ENCODE measurements around the gene TMOD3. TPM values are rescaled to one million over a fixed set of nuclear protein-coding genes. Genes with fewer than 3 reads are reported as not detected.

TMOD3 gene
- total RNA-seq, 1 donor from 2014 or later: 59.2 TPM

- peaks cover 10% of the 10 kb centered on the region for H3K4me1 Mint-ChIP-seq (ENCODE audit: low read depth)
- no peak overlapping the region for H3K27ac Mint-ChIP-seq
These were observed 26.9 kb upstream of the TMOD3 start for GRCh38 chr15:51802593-51802992.

DNA sequence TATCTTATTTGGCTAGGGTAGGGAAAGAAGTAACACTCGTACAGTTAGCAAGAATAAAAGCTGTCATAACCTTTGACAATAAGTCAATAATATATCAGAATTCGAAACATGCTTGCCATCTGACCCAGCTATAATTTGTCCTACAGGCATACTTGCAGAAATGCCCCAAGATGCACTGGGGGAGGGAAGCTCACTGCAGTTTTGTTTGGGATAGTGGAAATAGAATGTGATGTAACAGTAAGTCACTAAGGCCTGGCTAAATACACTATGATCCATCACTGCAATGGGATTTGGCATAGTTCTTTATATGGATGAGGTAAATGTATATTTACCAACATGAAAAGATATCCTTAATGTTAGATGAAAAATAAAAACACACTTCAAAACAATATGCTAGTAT is 25.5 kb upstream of the TMOD3 start:
- no peaks in the 10 kb centered on the region for H3K9me3 Mint-ChIP-seq
- peaks cover 4% of the 10 kb centered on the region for H3K36me3 Mint-ChIP-seq (ENCODE audit: low read depth)
- no peaks in the 10 kb centered on the region for H3K27me3 Mint-ChIP-seq (ENCODE audit: insufficient read depth)
- H3K27ac Mint-ChIP-seq: no peak overlapping the region
- H3K4me1 Mint-ChIP-seq (ENCODE audit: low read depth): no peaks in the 10 kb centered on the region
- intact Hi-C loops (cut with micrococcal nuclease): no loop called here
- DNase-seq (ENCODE audit: low spot score): no peak
- H3K4me3 Mint-ChIP-seq: no peak overlapping the region

More at GRCh38 chr15:51802593-51802992, 26.9 kb upstream of the TMOD3 start:
- DNase-seq (ENCODE audit: low spot score): no peak
- peaks cover 4% of the 10 kb centered on the region for H3K36me3 Mint-ChIP-seq (ENCODE audit: low read depth)
- no peaks in the 10 kb centered on the region for H3K27me3 Mint-ChIP-seq (ENCODE audit: insufficient read depth)
- intact Hi-C loops (cut with micrococcal nuclease): no loop called here
- H3K9me3 Mint-ChIP-seq: no peaks in the 10 kb centered on the region
- no peak overlapping the region for H3K4me3 Mint-ChIP-seq

DNA sequence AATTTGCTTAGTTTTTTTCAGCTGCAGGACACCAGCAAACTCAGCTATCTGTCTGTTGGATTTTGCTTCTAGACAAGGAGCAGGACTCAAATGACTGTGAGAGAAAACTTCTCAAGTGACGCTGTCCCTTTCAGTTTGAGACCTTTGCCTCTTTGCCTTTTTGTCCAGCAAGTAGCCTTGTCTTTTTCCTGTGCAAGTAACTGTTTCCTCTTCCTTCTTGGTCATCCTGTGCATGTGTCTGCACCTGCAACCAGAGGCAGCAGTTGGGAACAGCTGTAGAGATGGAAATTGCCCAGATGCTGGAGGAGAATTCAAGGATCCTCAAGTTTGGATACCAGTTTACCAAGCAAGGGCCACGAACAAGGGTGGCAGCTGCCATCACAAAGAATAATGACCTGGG is 23.3 kb upstream of the TMOD3 start:
- intact Hi-C loops (cut with micrococcal nuclease): no loop called here
- H3K9me3 Mint-ChIP-seq: no peaks in the 10 kb centered on the region
- no peak overlapping the region for H3K4me3 Mint-ChIP-seq
- peaks cover 2% of the 10 kb centered on the region for H3K36me3 Mint-ChIP-seq (ENCODE audit: low read depth)
- no peak overlapping the region for H3K27ac Mint-ChIP-seq
- no peak for DNase-seq (ENCODE audit: low spot score)
- H3K4me1 Mint-ChIP-seq (ENCODE audit: low read depth): no peaks in the 10 kb centered on the region
- no peaks in the 10 kb centered on the region for H3K27me3 Mint-ChIP-seq (ENCODE audit: insufficient read depth)

GRCh38 chr15:51809457-51809856 is 20.0 kb upstream of the TMOD3 start:
- no peak overlapping the region for H3K4me3 Mint-ChIP-seq
- no peaks in the 10 kb centered on the region for H3K27me3 Mint-ChIP-seq (ENCODE audit: insufficient read depth)
- no peaks in the 10 kb centered on the region for H3K4me1 Mint-ChIP-seq (ENCODE audit: low read depth)
- DNase-seq (ENCODE audit: low spot score): no peak
- peaks cover 1% of the 10 kb centered on the region for H3K36me3 Mint-ChIP-seq (ENCODE audit: low read depth)
- H3K9me3 Mint-ChIP-seq: no peaks in the 10 kb centered on the region
- no peak overlapping the region for H3K27ac Mint-ChIP-seq
- intact Hi-C loops (cut with micrococcal nuclease): no loop called here

GRCh38 chr15:51812598-51812997 is 16.9 kb upstream of the TMOD3 start:
- H3K27ac Mint-ChIP-seq: no peak overlapping the region
- no peaks in the 10 kb centered on the region for H3K4me1 Mint-ChIP-seq (ENCODE audit: low read depth)
- no peak overlapping the region for H3K4me3 Mint-ChIP-seq
- DNase-seq (ENCODE audit: low spot score): no peak
- H3K36me3 Mint-ChIP-seq (ENCODE audit: low read depth): no peaks in the 10 kb centered on the region
- H3K27me3 Mint-ChIP-seq (ENCODE audit: insufficient read depth): no peaks in the 10 kb centered on the region
- intact Hi-C loops (cut with micrococcal nuclease): no loop called here
- no peaks in the 10 kb centered on the region for H3K9me3 Mint-ChIP-seq

GRCh38 chr15:51814606-51815005 is 14.8 kb upstream of the TMOD3 start:
- peaks cover 12% of the 10 kb centered on the region for H3K9me3 Mint-ChIP-seq
- H3K4me3 Mint-ChIP-seq: no peak overlapping the region
- DNase-seq (ENCODE audit: low spot score): no peak
- no peaks in the 10 kb centered on the region for H3K36me3 Mint-ChIP-seq (ENCODE audit: low read depth)
- no peaks in the 10 kb centered on the region for H3K27me3 Mint-ChIP-seq (ENCODE audit: insufficient read depth)
- intact Hi-C loops (cut with micrococcal nuclease): no loop called here
- no peaks in the 10 kb centered on the region for H3K4me1 Mint-ChIP-seq (ENCODE audit: low read depth)
- H3K27ac Mint-ChIP-seq: no peak overlapping the region

GRCh38 chr15:51816611-51817010 is 12.8 kb upstream of the TMOD3 start:
- intact Hi-C loops (cut with micrococcal nuclease): no loop called here

GRCh38 chr15:51818150-51818549 is 11.3 kb upstream of the TMOD3 start:
- DNase-seq (ENCODE audit: low spot score): no peak
- Mint-ChIP-seq H3K27me3 (ENCODE audit: insufficient read depth) (no peaks in the 10 kb centered on the region), H3K4me3 (no peak overlapping the region), H3K4me1 (ENCODE audit: low read depth) (no peaks in the 10 kb centered on the region), H3K9me3 (peaks cover 33% of the 10 kb centered on the region), H3K27ac (no peak overlapping the region), H3K36me3 (ENCODE audit: low read depth) (peaks cover 2% of the 10 kb centered on the region)
- intact Hi-C loops (cut with micrococcal nuclease): no loop called here

More at GRCh38 chr15:51816611-51817010, 12.8 kb upstream of the TMOD3 start:
- H3K27me3 Mint-ChIP-seq (ENCODE audit: insufficient read depth): no peaks in the 10 kb centered on the region
- H3K4me1 Mint-ChIP-seq (ENCODE audit: low read depth): no peaks in the 10 kb centered on the region
- peaks cover 32% of the 10 kb centered on the region for H3K9me3 Mint-ChIP-seq
- H3K36me3 Mint-ChIP-seq (ENCODE audit: low read depth): peaks cover 2% of the 10 kb centered on the region
- H3K27ac Mint-ChIP-seq: no peak overlapping the region
- DNase-seq (ENCODE audit: low spot score): no peak
- H3K4me3 Mint-ChIP-seq: no peak overlapping the region

- no peak overlapping the region for H3K4me3 Mint-ChIP-seq
- peaks cover 11% of the 10 kb centered on the region for H3K4me1 Mint-ChIP-seq (ENCODE audit: low read depth)
- no peak overlapping the region for H3K27ac Mint-ChIP-seq
- peaks cover 2% of the 10 kb centered on the region for H3K27me3 Mint-ChIP-seq (ENCODE audit: insufficient read depth)
- no peak for DNase-seq (ENCODE audit: low spot score)
- peaks cover 11% of the 10 kb centered on the region for H3K9me3 Mint-ChIP-seq
- intact Hi-C loops (cut with micrococcal nuclease): loop anchor here (5.0 kb wide), 1 partner anchor 73 kb away; the partner anchor contains the start of gene TMOD2
- peaks cover 3% of the 10 kb centered on the region for H3K36me3 Mint-ChIP-seq (ENCODE audit: low read depth)
These were observed 3.8 kb upstream of the TMOD3 start for GRCh38 chr15:51825698-51826097.

DNA sequence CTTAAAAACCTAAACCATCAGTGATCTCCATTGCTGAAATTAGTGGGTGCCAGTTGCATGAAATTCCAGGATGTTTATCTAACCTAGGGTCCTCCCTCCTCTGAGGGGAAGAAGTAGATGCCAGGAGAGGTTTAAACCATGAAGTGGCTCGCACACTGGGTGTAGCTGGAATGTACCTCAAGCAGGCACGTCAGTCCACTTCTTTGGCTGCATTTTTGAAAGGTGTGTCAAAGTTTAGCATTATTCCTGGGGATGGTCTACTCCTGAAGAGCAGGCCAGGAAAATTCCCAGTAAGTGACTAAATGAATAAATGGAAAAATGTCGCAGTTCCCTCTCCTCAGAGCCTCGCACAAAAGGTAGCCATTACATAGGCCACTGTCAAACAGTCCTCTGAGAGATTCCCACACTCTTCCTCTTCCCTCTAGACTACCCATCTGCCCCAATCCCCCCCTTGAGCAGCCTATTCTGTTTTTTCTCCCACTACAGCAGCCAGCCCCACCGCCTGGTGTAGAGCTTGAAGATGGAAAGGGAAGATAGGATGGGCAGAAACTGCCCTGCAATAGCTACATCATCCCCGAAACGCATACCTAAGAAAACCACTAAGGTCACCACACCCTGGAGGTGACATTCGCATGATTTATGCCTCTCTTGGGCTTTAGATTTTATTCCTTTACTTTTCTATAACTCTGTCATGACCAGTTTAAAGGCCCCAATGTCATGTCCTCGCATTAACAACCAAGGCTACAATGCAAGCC is 655 bp upstream of the TMOD3 start:
- H3K36me3 Mint-ChIP-seq (ENCODE audit: low read depth): peaks cover 5% of the 10 kb centered on the region
- peaks cover 42% of the 10 kb centered on the region for H3K4me1 Mint-ChIP-seq (ENCODE audit: low read depth)
- no peaks in the 10 kb centered on the region for H3K9me3 Mint-ChIP-seq
- intact Hi-C loops (cut with micrococcal nuclease): loop anchor here (1.0 to 5.0 kb wide), 3 partner anchors 52 to 143 kb away; partner anchors contain the start of genes LEO1 and TMOD2
- no peak overlapping the region for H3K27ac Mint-ChIP-seq
- H3K27me3 Mint-ChIP-seq (ENCODE audit: insufficient read depth): peaks cover 2% of the 10 kb centered on the region
- H3K4me3 Mint-ChIP-seq: peak overlapping the region; percentile 86
- DNase-seq (ENCODE audit: low spot score): no peak

DNA sequence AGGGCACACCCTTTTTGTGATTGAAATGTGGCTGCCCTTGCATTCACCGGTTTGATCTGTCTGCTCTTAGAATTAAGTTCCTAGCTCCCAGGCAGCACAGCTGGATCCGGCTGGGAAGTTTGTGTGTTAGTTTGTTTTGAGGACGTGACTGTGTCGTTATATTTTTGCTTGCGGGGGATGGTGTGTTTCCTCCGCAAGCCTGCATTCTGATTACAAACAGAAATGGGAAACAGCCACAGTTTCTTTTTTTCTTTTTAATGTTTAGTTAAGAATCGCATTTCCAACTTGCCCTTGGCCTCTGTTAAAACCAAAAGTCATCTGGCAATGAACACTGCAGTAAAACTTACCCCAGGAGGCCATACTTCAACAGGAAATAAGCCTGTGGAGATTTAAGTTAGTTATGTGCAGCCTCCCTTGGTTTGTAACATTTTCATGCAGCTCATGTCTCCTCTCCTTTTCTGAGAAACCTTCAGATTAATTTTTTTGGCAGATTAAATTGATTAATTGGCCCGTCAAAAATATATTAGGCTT is 888 bp downstream of the TMOD3 start:
- H3K9me3 Mint-ChIP-seq: no peaks in the 10 kb centered on the region
- peak overlapping the region; percentile 98 for H3K4me3 Mint-ChIP-seq
- peaks cover 7% of the 10 kb centered on the region for H3K36me3 Mint-ChIP-seq (ENCODE audit: low read depth)
- peak overlapping the region; percentile 97 for H3K27ac Mint-ChIP-seq
- peaks cover 54% of the 10 kb centered on the region for H3K4me1 Mint-ChIP-seq (ENCODE audit: low read depth)
- H3K27me3 Mint-ChIP-seq (ENCODE audit: insufficient read depth): no peaks in the 10 kb centered on the region
- intact Hi-C loops (cut with micrococcal nuclease): loop anchor here (1.0 to 5.0 kb wide), 5 partner anchors 32 to 208 kb away; partner anchors contain the start of genes DMXL2 and LYSMD2
- no peak for DNase-seq (ENCODE audit: low spot score)

DNA sequence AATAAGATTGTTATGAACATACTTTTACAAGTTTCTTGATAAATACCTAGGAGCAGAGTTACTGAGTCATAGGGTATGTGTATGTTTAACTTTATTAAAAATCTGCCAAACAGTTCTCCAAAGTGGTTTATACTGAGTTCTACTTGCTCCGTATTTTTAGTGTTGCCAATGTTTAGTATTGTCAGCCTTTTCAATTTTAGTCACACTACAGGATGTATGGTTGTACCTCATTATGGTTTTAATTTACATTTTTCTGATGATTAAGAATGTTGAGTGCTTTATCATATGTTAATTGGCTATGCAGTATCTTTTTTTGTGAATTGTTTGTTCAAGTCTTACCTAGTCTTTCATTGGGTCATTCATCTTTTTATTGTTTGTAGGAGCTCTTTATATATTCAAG is 4.3 kb downstream of the TMOD3 start:
- Mint-ChIP-seq H3K27ac (no peak overlapping the region), H3K4me3 (no peak overlapping the region), H3K4me1 (ENCODE audit: low read depth) (peaks cover 85% of the 10 kb centered on the region), H3K27me3 (ENCODE audit: insufficient read depth) (no peaks in the 10 kb centered on the region), H3K9me3 (no peaks in the 10 kb centered on the region), H3K36me3 (ENCODE audit: low read depth) (peaks cover 9% of the 10 kb centered on the region)
- no peak for DNase-seq (ENCODE audit: low spot score)
- intact Hi-C loops (cut with micrococcal nuclease): loop anchor here (5.0 kb wide), 2 partner anchors 64 to 179 kb away; no protein-coding TSS in a partner anchor

GRCh38 chr15:51837792-51838251 is 8.4 kb downstream of the TMOD3 start:
- DNase-seq (ENCODE audit: low spot score): no peak
- H3K4me1 Mint-ChIP-seq (ENCODE audit: low read depth): peaks cover 76% of the 10 kb centered on the region
- intact Hi-C loops (cut with micrococcal nuclease): no loop called here

More at GRCh38 chr15:51837792-51838251, 8.4 kb downstream of the TMOD3 start:
- H3K9me3 Mint-ChIP-seq: no peaks in the 10 kb centered on the region
- peak overlapping the region; percentile 63 for H3K27ac Mint-ChIP-seq
- H3K4me3 Mint-ChIP-seq: peak overlapping the region; percentile 46
- peaks cover 5% of the 10 kb centered on the region for H3K36me3 Mint-ChIP-seq (ENCODE audit: low read depth)
- H3K27me3 Mint-ChIP-seq (ENCODE audit: insufficient read depth): no peaks in the 10 kb centered on the region

All from activated T-helper 1 cell treated with anti-CD3 and anti-CD28 coated beads, Interleukin-12 subunit alpha, Interleukin-12 subunit beta, Interleukin-2, Interleukin-4 antibody, amounts not matched to agents 30 ng/mL and 10 ng/mL and 1 ng/mL, durations not matched to agents 14 hours and 24 hours and 36 hours (primary cell).